Nephron progenitor cell (in vitro differentiated cells): ENCODE measurements around the gene SH3YL1.

ENCODE experiments used
- DNase-seq: peaks from one replicate; pipeline ENCODE4 v3.0.0; 2021
- H3K27ac Mint-ChIP-seq: 2 replicates; pipeline ENCODE4 v1.8.0; 2021; ENCODE audit warnings: mild to moderate bottlenecking, moderate library complexity, mixed read lengths
- H3K27me3 Mint-ChIP-seq: 2 replicates; pipeline ENCODE4 v1.8.0; 2021; ENCODE audit warnings: mild to moderate bottlenecking, low read depth, mixed read lengths; ENCODE audit not compliant: poor library complexity
- H3K36me3 Mint-ChIP-seq: 2 replicates; pipeline ENCODE4 v1.8.0; 2021; ENCODE audit warnings: low read depth, mixed read lengths
- H3K4me1 Mint-ChIP-seq: 2 replicates; pipeline ENCODE4 v1.8.0; 2021; ENCODE audit warnings: mixed read lengths
- H3K4me3 Mint-ChIP-seq: 2 replicates; pipeline ENCODE4 v1.8.0; 2021; ENCODE audit warnings: mild to moderate bottlenecking, moderate library complexity, mixed read lengths
- H3K9me3 Mint-ChIP-seq: 2 replicates; pipeline ENCODE4 v1.8.0; 2021; ENCODE audit warnings: mild to moderate bottlenecking, moderate library complexity, mixed read lengths
- TF ChIP-seq, protein P1 (sequence below): fragments of 200-600 bp; sonication (generic); IDR thresholded peaks from 2 replicates; pipeline ENCODE4 v1.5.0; 2021; ENCODE audit warnings: antibody characterized with exemption

The SH3YL1 gene

GRCh38 chr2:216068-216467 is 47.8 kb downstream of the SH3YL1 start:
- peaks cover 12% of the 10 kb centered on the region for H3K36me3 Mint-ChIP-seq
- no peaks in the 10 kb centered on the region for H3K27me3 Mint-ChIP-seq
- peaks cover 9% of the 10 kb centered on the region for H3K9me3 Mint-ChIP-seq
- H3K4me3 Mint-ChIP-seq: no peak overlapping the region
- TF ChIP-seq, protein P1, sequence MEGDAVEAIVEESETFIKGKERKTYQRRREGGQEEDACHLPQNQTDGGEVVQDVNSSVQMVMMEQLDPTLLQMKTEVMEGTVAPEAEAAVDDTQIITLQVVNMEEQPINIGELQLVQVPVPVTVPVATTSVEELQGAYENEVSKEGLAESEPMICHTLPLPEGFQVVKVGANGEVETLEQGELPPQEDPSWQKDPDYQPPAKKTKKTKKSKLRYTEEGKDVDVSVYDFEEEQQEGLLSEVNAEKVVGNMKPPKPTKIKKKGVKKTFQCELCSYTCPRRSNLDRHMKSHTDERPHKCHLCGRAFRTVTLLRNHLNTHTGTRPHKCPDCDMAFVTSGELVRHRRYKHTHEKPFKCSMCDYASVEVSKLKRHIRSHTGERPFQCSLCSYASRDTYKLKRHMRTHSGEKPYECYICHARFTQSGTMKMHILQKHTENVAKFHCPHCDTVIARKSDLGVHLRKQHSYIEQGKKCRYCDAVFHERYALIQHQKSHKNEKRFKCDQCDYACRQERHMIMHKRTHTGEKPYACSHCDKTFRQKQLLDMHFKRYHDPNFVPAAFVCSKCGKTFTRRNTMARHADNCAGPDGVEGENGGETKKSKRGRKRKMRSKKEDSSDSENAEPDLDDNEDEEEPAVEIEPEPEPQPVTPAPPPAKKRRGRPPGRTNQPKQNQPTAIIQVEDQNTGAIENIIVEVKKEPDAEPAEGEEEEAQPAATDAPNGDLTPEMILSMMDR: no peak
- H3K4me1 Mint-ChIP-seq: no peaks in the 10 kb centered on the region
- H3K27ac Mint-ChIP-seq: no peak overlapping the region
- no peak for DNase-seq

GRCh38 chr2:213932-214693 is 49.7 kb downstream of the SH3YL1 start:
- peaks cover 15% of the 10 kb centered on the region for H3K27me3 Mint-ChIP-seq
- H3K36me3 Mint-ChIP-seq: peaks cover 12% of the 10 kb centered on the region
- TF ChIP-seq, protein P1: no peak
- H3K27ac Mint-ChIP-seq: no peak overlapping the region
- H3K9me3 Mint-ChIP-seq: peaks cover 9% of the 10 kb centered on the region
- no peak overlapping the region for H3K4me3 Mint-ChIP-seq
- no peak for DNase-seq
- no peaks in the 10 kb centered on the region for H3K4me1 Mint-ChIP-seq

DNA sequence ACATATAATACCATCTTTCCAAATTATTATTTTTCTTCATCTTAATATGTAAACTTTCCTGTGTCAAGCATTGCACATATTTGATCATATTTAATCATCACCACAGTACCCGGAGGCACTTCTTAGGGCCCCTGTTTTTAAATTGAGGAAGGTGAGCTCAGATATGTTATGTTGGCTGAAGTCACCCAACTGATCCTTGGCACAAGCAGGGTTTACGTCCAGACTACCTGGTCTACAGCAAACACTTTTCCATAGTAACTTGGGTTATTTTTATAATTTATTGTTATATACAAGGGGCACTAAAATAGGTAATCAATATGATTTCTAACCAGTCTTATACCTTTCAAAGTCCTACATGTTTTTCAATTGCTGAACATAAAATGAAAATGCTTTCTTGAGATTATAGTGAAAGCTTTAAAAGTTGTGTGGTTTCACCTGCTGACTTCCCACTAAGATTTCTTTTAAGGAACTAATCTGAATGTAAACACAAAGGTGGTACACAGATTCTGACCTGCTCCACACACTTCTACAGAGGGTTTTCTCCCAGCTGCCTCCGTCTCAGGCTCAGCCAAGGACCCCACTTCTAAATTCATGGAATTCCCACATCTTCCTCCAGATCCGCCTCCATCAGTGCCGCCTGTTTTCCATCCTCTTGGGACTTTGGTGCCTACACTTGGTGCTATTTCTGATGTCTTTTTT is 52.2 kb downstream of the SH3YL1 start:
- DNase-seq: no peak
- H3K36me3 Mint-ChIP-seq: no peaks in the 10 kb centered on the region
- H3K27me3 Mint-ChIP-seq: peaks cover 18% of the 10 kb centered on the region
- H3K4me1 Mint-ChIP-seq: no peaks in the 10 kb centered on the region
- no peak overlapping the region for H3K27ac Mint-ChIP-seq
- no peak overlapping the region for H3K4me3 Mint-ChIP-seq
- TF ChIP-seq, protein P1: no peak
- H3K9me3 Mint-ChIP-seq: peaks cover 10% of the 10 kb centered on the region

DNA sequence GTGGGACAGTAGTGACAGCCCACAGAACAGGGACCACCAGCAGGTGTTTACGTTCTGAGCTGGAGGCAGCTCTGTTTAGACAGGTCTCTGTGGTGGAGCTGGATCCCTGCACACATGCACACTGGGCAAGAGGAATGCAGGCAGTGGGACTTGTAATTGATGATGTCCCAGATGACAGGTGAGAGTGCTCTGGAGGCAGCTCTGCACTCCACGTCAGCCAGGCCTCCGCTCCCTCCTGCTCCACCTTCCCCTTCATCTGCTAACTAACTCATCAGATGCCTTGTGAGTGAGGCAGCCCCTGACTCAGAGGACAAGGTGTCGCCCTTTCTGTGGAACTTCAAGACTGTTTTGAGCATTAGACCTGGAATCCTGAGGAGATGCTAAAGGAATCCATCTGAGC is 53.2 kb downstream of the SH3YL1 start:
- no peaks in the 10 kb centered on the region for H3K4me1 Mint-ChIP-seq
- no peak overlapping the region for H3K4me3 Mint-ChIP-seq
- H3K9me3 Mint-ChIP-seq: peaks cover 15% of the 10 kb centered on the region
- TF ChIP-seq, protein P1: no peak
- peaks cover 18% of the 10 kb centered on the region for H3K27me3 Mint-ChIP-seq
- no peak for DNase-seq
- H3K36me3 Mint-ChIP-seq: no peaks in the 10 kb centered on the region
- H3K27ac Mint-ChIP-seq: no peak overlapping the region

- Mint-ChIP-seq H3K27ac (no peak overlapping the region), H3K9me3 (peaks cover 19% of the 10 kb centered on the region), H3K4me1 (no peaks in the 10 kb centered on the region), H3K27me3 (peaks cover 18% of the 10 kb centered on the region), H3K36me3 (no peaks in the 10 kb centered on the region), H3K4me3 (no peak overlapping the region)
- TF ChIP-seq, protein P1: no peak
- DNase-seq: no peak
These were observed 54.4 kb downstream of the SH3YL1 start for GRCh38 chr2:209470-209869.
